Tibial nerve (tissue), 4 donors: ENCODE data around the gene MTHFD1L. TPM values are rescaled to one million over a fixed set of nuclear protein-coding genes. Genes with fewer than 3 reads are reported as not detected.

ENCODE experiments used
- DNase-seq, 2 donors: peaks; one replicate each; pipeline ENCODE4 v3.0.0-alpha.2; 2019; ENCODE audit warnings: low spot score in 2 of 2
- H3K27ac ChIP-seq, 4 donors: fragments of 200-600 bp; sonication (generic) in 3 of 4; one replicate each; pipeline ENCODE4 v1.5.1; 2017 to 2019; ENCODE audit warnings: mild to moderate bottlenecking in 1 of 4
- H3K27me3 ChIP-seq, 2 donors: fragments of 200-600 bp; sonication (generic) in 1 of 2; one replicate each; pipeline versions ENCODE4 v1.5.1 to v1.6.0; 2017 to 2019
- H3K36me3 ChIP-seq, 3 donors: fragments of 200-600 bp; sonication (generic); one replicate each; pipeline ENCODE4 v1.5.1; 2018 to 2019
- H3K4me1 ChIP-seq, 4 donors: fragments of 200-600 bp; sonication (generic) in 3 of 4; one replicate each; pipeline ENCODE4 v1.5.1; 2017 to 2019
- H3K4me3 ChIP-seq, 4 donors: fragments of 200-600 bp; sonication (generic) in 3 of 4; one replicate each; pipeline ENCODE4 v1.5.1; 2017 to 2019; ENCODE audit warnings: mild to moderate bottlenecking in 1 of 4, moderate library complexity in 1 of 4
- H3K9me3 ChIP-seq, 4 donors: fragments of 200-600 bp; sonication (generic) in 3 of 4; one replicate each; pipeline ENCODE4 v1.5.1; 2017 to 2019
- CTCF ChIP-seq, 5 experiments: fragments of 200-600 bp in 3 of 5; fragments of 450-650 bp in 2 of 5; sonication (generic) in 3 of 5; IDR thresholded peaks; one replicate each; pipeline ENCODE4 v1.5.1; 2016 to 2019; ENCODE audit warnings: antibody characterized with exemption in 5 of 5, mild to moderate bottlenecking in 3 of 5, moderate library complexity in 2 of 5
- EP300 ChIP-seq, 2 donors: sonication (generic); formaldehyde crosslinking; IDR thresholded peaks; one replicate each; pipeline ENCODE4 v1.6.1; 2017; ENCODE audit warnings: antibody characterized with exemption in 2 of 2, mild to moderate bottlenecking in 1 of 2
- POLR2A ChIP-seq, 2 donors: fragments of 450-650 bp; IDR thresholded peaks; one replicate each; pipeline ENCODE4 v1.6.1; 2017; ENCODE audit warnings: antibody characterized with exemption in 2 of 2, mild to moderate bottlenecking in 2 of 2, moderate library complexity in 2 of 2
- WGBS, 2 donors: methylation state at CpG; one replicate each; pipeline ENCODE4 v1.1.5; 2018; 5-methylcytosine and 5-hydroxymethylcytosine counted together
- total RNA-seq, 4 donors: library from RNA; depleted of rRNA; stranded (reverse); fragments of >200 nt; gene quantifications; one replicate each; pipeline ENCODE4 v1.1.0, GENCODE V29; 2016

MTHFD1L gene
- total RNA-seq, 4 donors from 2014 or later: 8.4 to 35.1 (median 13.1) TPM

- Histone ChIP-seq H3K36me3 (peaks cover 0 to 17% (median 0%) of the 10 kb centered on the region in 3 donors), H3K27me3 (no peaks in the 10 kb centered on the region), H3K27ac (peak overlapping the region in 1 of 4 donors; percentile 49), H3K9me3 (no peaks in the 10 kb centered on the region), H3K4me3 (no peak overlapping the region), H3K4me1 (peaks cover 0 to 39% (median 10%) of the 10 kb centered on the region in 4 donors)
- no peak for TF ChIP-seq EP300 (IDR thresholded peaks at IDR 0.05)
- no peak for TF ChIP-seq CTCF (IDR thresholded peaks at IDR 0.05)
- no peak for TF ChIP-seq POLR2A (IDR thresholded peaks at IDR 0.05)
- WGBS, 2 donors: 46 to 57% methylated on average over 9 to 12 of the region's 12 CpGs
- DNase-seq: peak in 1 of 2 donors; percentile 24
Observed at GRCh38 chr6:150894935-150895552, 29.5 kb downstream of the MTHFD1L start.

GRCh38 chr6:150895928-150896632 lies 30.6 kb downstream of the MTHFD1L start:
- TF ChIP-seq CTCF (IDR thresholded peaks at IDR 0.05) (no peak), EP300 (IDR thresholded peaks at IDR 0.05) (no peak), POLR2A (IDR thresholded peaks at IDR 0.05) (no peak)
- H3K27ac ChIP-seq: no peak overlapping the region
- no peaks in the 10 kb centered on the region for H3K27me3 ChIP-seq
- H3K9me3 ChIP-seq: no peaks in the 10 kb centered on the region
- DNase-seq: no peak
- H3K4me3 ChIP-seq: no peak overlapping the region
- H3K4me1 ChIP-seq: peaks cover 0 to 39% (median 10%) of the 10 kb centered on the region in 4 donors
- 68 to 70% methylated on average over 4 of the region's 4 CpGs for WGBS, 2 donors
- H3K36me3 ChIP-seq: peaks cover 0 to 10% (median 0%) of the 10 kb centered on the region in 3 donors

- H3K36me3 ChIP-seq: peaks cover 0 to 10% (median 0%) of the 10 kb centered on the region in 3 donors
- no peak overlapping the region for H3K4me3 ChIP-seq
- no peaks in the 10 kb centered on the region for H3K27me3 ChIP-seq
- 89 to 90% methylated on average over 7 of the region's 7 CpGs for WGBS, 2 donors
- peaks cover 0 to 38% (median 9%) of the 10 kb centered on the region in 4 donors for H3K4me1 ChIP-seq
- DNase-seq: no peak
- H3K27ac ChIP-seq: no peak overlapping the region
- TF ChIP-seq CTCF (IDR thresholded peaks at IDR 0.05) (no peak), EP300 (IDR thresholded peaks at IDR 0.05) (no peak), POLR2A (IDR thresholded peaks at IDR 0.05) (no peak)
- H3K9me3 ChIP-seq: no peaks in the 10 kb centered on the region
Observed at GRCh38 chr6:150897400-150897943, 32.0 kb downstream of the MTHFD1L start.

- Histone ChIP-seq H3K9me3 (no peaks in the 10 kb centered on the region), H3K4me1 (peaks cover 0 to 38% (median 5%) of the 10 kb centered on the region in 4 donors), H3K27ac (peak overlapping the region in 1 of 4 donors; percentile 35), H3K36me3 (peaks cover 0 to 10% (median 0%) of the 10 kb centered on the region in 3 donors), H3K4me3 (no peak overlapping the region), H3K27me3 (no peaks in the 10 kb centered on the region)
- no peak for DNase-seq
- 56 to 57% methylated on average over 11 of the region's 11 CpGs for WGBS, 2 donors
- TF ChIP-seq CTCF (IDR thresholded peaks at IDR 0.05): no peak
- TF ChIP-seq EP300 (IDR thresholded peaks at IDR 0.05): no peak
- no peak for TF ChIP-seq POLR2A (IDR thresholded peaks at IDR 0.05)
Observed at GRCh38 chr6:150898399-150899170, 33.1 kb downstream of the MTHFD1L start.
